GM23248 (cell line): ENCODE data around the gene SPPL3.

Experiments used
- EZH2 ChIP-seq: fragments of 200-600 bp; sonication (generic); IDR thresholded peaks from 2 replicates; pipeline ENCODE4 v1.6.1; 2018; ENCODE audit warnings: antibody characterized with exemption, mild to moderate bottlenecking; ENCODE audit not compliant: insufficient read depth, poor library complexity, severe bottlenecking
- EZH2phosphoT487 ChIP-seq: fragments of 200-600 bp; sonication (generic); IDR thresholded peaks from 2 replicates; pipeline ENCODE4 v1.6.1; 2018; ENCODE audit warnings: antibody characterized with exemption, moderate library complexity, mild to moderate bottlenecking, low read depth; ENCODE audit not compliant: insufficient read depth

DNA sequence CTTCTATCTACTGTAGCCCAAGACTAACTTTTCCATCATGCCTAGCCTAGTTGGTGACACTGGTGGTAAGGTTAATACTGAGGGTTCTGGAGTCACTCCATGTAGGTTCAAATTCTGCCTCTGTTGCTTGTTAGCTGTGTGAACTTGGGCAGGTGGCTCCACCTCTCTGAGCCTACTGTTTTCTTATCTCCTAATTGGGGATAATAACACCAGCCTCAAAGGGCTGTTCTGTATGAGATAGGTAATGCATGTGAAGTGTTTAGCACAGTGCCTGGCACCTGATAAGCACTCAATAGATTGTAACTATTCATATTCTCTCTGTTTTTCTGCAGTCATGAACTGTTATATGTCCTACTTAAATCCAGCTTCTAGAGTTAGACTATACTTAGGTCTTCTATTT, 17.5 kb upstream of the SPPL3 start:
- TF ChIP-seq EZH2 (no peak), EZH2phosphoT487 (no peak)
